Activated naive CD4-positive, alpha-beta T cell treated with anti-CD3 and anti-CD28 coated beads, Interleukin-2, amount 50 U/mL, for 72 hours (primary cell): ENCODE results near the gene RPS21. TPM values are rescaled to one million over a fixed set of nuclear protein-coding genes. Genes with fewer than 3 reads are reported as not detected.
A peak's percentile ranks its signal among the peaks of the same experiment; 100 is the strongest.

Source experiments
- ATAC-seq, 2 donors: fragments of 150-1000 bp; cut with Tn5 transposase; 2 replicates each; pipeline ENCODE4 v1.10.0; 2021; ENCODE audit warnings: mild to moderate bottlenecking in 2 of 2, moderate library complexity in 2 of 2
- DNase-seq, 2 donors: peaks; one replicate each; pipeline ENCODE4 v3.0.0; 2021 to 2022; ENCODE audit warnings: low spot score in 2 of 2
- H3K27ac Mint-ChIP-seq, 2 donors: one replicate each; pipeline ENCODE4 v1.8.0; 2022; ENCODE audit warnings: mild to moderate bottlenecking in 2 of 2, mixed read lengths in 2 of 2
- H3K36me3 Mint-ChIP-seq, 2 donors: one replicate each; pipeline ENCODE4 v1.8.0; 2022; ENCODE audit warnings: mixed read lengths in 2 of 2
- H3K9me3 Mint-ChIP-seq, 2 donors: one replicate each; pipeline ENCODE4 v1.8.0; 2022; ENCODE audit warnings: mixed read lengths in 2 of 2
- total RNA-seq, 2 donors: library from RNA; stranded (reverse); gene quantifications; one replicate each; pipeline ENCODE4 v1.2.3, GENCODE V29; 2022

Gene RPS21
- total RNA-seq, 2 donors from 2014 or later: 2,243 to 2,653 TPM

- no peak for DNase-seq
- Mint-ChIP-seq H3K27ac (no peak overlapping the region), H3K36me3 (no peaks in the 10 kb centered on the region), H3K9me3 (no peaks in the 10 kb centered on the region)
- ATAC-seq: peak in 1 of 2 donors; percentile 7
Observed at GRCh38 chr20:62360854-62361798, 25.8 kb upstream of the RPS21 start.

GRCh38 chr20:62361799-62362589, 24.9 kb upstream of the RPS21 start:
- no peak overlapping the region for H3K27ac Mint-ChIP-seq
- no peak for ATAC-seq
- H3K9me3 Mint-ChIP-seq: no peaks in the 10 kb centered on the region
- DNase-seq: no peak
- H3K36me3 Mint-ChIP-seq: no peaks in the 10 kb centered on the region

- no peak for ATAC-seq
Observed at GRCh38 chr20:62362590-62362940, 24.3 kb upstream of the RPS21 start.

GRCh38 chr20:62362991-62363919, 23.6 kb upstream of the RPS21 start:
- no peak for ATAC-seq
- Mint-ChIP-seq H3K9me3 (no peaks in the 10 kb centered on the region), H3K27ac (no peak overlapping the region), H3K36me3 (no peaks in the 10 kb centered on the region)
- DNase-seq: no peak

More at GRCh38 chr20:62362590-62362940, 24.3 kb upstream of the RPS21 start:
- Mint-ChIP-seq H3K27ac (no peak overlapping the region), H3K36me3 (no peaks in the 10 kb centered on the region), H3K9me3 (no peaks in the 10 kb centered on the region)
- DNase-seq: no peak

GRCh38 chr20:62363920-62364851, 22.7 kb upstream of the RPS21 start:
- H3K36me3 Mint-ChIP-seq: no peaks in the 10 kb centered on the region
- H3K27ac Mint-ChIP-seq: no peak overlapping the region
- no peak for DNase-seq
- no peak for ATAC-seq
- H3K9me3 Mint-ChIP-seq: no peaks in the 10 kb centered on the region

- Mint-ChIP-seq H3K27ac (no peak overlapping the region), H3K9me3 (no peaks in the 10 kb centered on the region), H3K36me3 (no peaks in the 10 kb centered on the region)
- DNase-seq: no peak
- no peak for ATAC-seq
Observed at GRCh38 chr20:62364911-62365736, 21.8 kb upstream of the RPS21 start.

GRCh38 chr20:62365814-62366369, 21.0 kb upstream of the RPS21 start:
- Mint-ChIP-seq H3K36me3 (no peaks in the 10 kb centered on the region), H3K27ac (no peak overlapping the region), H3K9me3 (no peaks in the 10 kb centered on the region)
- DNase-seq (no peak), ATAC-seq (no peak)

- DNase-seq (no peak), ATAC-seq (no peak)
- Mint-ChIP-seq H3K9me3 (no peaks in the 10 kb centered on the region), H3K27ac (no peak overlapping the region), H3K36me3 (no peaks in the 10 kb centered on the region)
Observed at GRCh38 chr20:62366370-62367135, 20.4 kb upstream of the RPS21 start.

- no peak for DNase-seq
- no peaks in the 10 kb centered on the region for H3K36me3 Mint-ChIP-seq
- no peaks in the 10 kb centered on the region for H3K9me3 Mint-ChIP-seq
- peak; percentile 16 to 38 for ATAC-seq
- H3K27ac Mint-ChIP-seq: no peak within 1 kb of the TSS
Observed at GRCh38 chr20:62367136-62367632, 19.7 kb upstream of the RPS21 start, which contains the start of gene LAMA5. Gene LAMA5, minus strand, starts transcription at chr20:62367312. Its CDS starts 67 bp downstream, at chr20:62367245.

GRCh38 chr20:62367633-62368391, 19.1 kb upstream of the RPS21 start:
- Mint-ChIP-seq H3K36me3 (no peaks in the 10 kb centered on the region), H3K9me3 (no peaks in the 10 kb centered on the region), H3K27ac (no peak overlapping the region)
- no peak for DNase-seq
- no peak for ATAC-seq

- Mint-ChIP-seq H3K27ac (no peak overlapping the region), H3K36me3 (no peaks in the 10 kb centered on the region), H3K9me3 (no peaks in the 10 kb centered on the region)
- ATAC-seq: no peak
- DNase-seq: no peak
Observed at GRCh38 chr20:62368392-62368975, 18.4 kb upstream of the RPS21 start.

- Mint-ChIP-seq H3K27ac (no peak overlapping the region), H3K36me3 (no peaks in the 10 kb centered on the region), H3K9me3 (no peaks in the 10 kb centered on the region)
- DNase-seq: no peak
- ATAC-seq: peak in 1 of 2 donors; percentile 15
Observed at GRCh38 chr20:62368976-62369814, 17.7 kb upstream of the RPS21 start.
